H1 (cell line): ENCODE measurements around the gene SNX24. TPM values are rescaled to one million over a fixed set of nuclear protein-coding genes. Genes with fewer than 3 reads are reported as not detected.

Experiments
- CBX5 ChIP-seq: fragments of 300-800, 300-1000 bp; sonication (generic); IDR thresholded peaks from 2 replicates; pipeline ENCODE4 v1.7.1; 2016; ENCODE audit warnings: antibody characterized with exemption, low read length, low read depth
- HDAC2 ChIP-seq, 2 experiments: fragments of 300-600 bp in 1 of 2; sonication (generic) in 1 of 2; IDR thresholded peaks; 2 replicates each; pipeline ENCODE4 v1.6.1; 2011 to 2012; ENCODE audit warnings: low read depth in 2 of 2, low read length in 2 of 2, mild to moderate bottlenecking in 2 of 2, moderate library complexity in 2 of 2, borderline replicate concordance in 1 of 2, inconsistent platforms in 1 of 2
- KDM1A ChIP-seq: fragments of 200-600, 300-600 bp; sonication (generic); IDR thresholded peaks from 2 replicates; pipeline ENCODE4 v1.7.1; 2016; ENCODE audit warnings: mild to moderate bottlenecking, low read length, borderline replicate concordance
- KDM4A ChIP-seq: IDR thresholded peaks from one replicate; pipeline ENCODE4 v1.7.1; 2012; ENCODE audit warnings: low read depth, mild to moderate bottlenecking, moderate library complexity, low read length, inconsistent platforms; ENCODE audit not compliant: severe bottlenecking
- SIN3A ChIP-seq, 2 experiments: IDR thresholded peaks in 1 of 2; conservative IDR thresholded peaks in 1 of 2; 2 replicates each; pipeline ENCODE4 v1.6.1; 2011 to 2012; ENCODE audit warnings: low read length in 2 of 2, improper control_type of control experiment in 1 of 2, low read depth in 1 of 2, mild to moderate bottlenecking in 1 of 2
- TAF7 ChIP-seq: optimal IDR thresholded peaks from 2 replicates; pipeline ENCODE3; 2011; ENCODE audit warnings: low read depth, mild to moderate bottlenecking, inconsistent platforms, low read length, moderate library complexity, borderline replicate concordance
- YY1 ChIP-seq: IDR thresholded peaks from 2 replicates; pipeline ENCODE4 v1.6.1; 2011; ENCODE audit warnings: low read depth, mild to moderate bottlenecking, low read length
- polyA plus RNA-seq, 7 experiments: library from polyadenylated mRNA; depleted of rRNA in 3 of 7; stranded (reverse) in 5 of 7; unstranded in 2 of 7; fragments of >200 nt in 5 of 7; fragments of 200-250 nt in 2 of 7; gene quantifications; 1 replicate in 5 of 7; 2 replicates in 1 of 7; 4 replicates in 1 of 7; pipeline versions ENCODE4 v1.2.1 to v1.2.3, GENCODE V29; 2011 to 2013; ENCODE audit warnings: missing spikeins in 2 of 7, mixed read lengths in 2 of 7
- total RNA-seq: library from RNA; stranded (reverse); fragmentation: NEBNext Ultra II Directional; extraction: Animal tissue kit (Norgen Biotek cat#: 25700); gene quantifications from 2 replicates; pipeline ENCODE4 v1.2.1, GENCODE V29; 2021

The SNX24 gene
- total and polyA plus RNA-seq, 2 of the 8 experiments (the other 6 are each of a cell fraction or from before 2014, with no cell fraction given) = 7.3 to 14.3 TPM

DNA sequence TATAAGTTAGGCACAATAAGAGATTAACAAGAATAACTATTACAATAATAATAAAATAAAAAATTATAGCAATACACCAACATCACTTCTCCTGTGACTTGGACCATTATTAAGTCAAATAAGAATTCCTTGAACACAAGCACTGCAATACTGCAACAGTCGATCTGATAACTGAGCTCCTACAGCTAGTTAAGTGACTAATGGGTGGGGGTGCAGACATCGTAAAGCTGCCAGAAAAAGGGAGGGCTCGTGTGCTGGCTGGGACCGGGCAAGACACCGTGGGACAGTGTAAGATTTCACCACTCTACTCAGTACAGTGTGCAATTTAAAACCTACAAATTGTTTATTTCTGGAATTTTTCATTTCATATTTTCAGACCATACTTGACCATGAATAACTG is 78.8 kb downstream of the SNX24 start (continued):
- no peak for TF ChIP-seq SIN3A (conservative IDR thresholded peaks at IDR 0.05 in 1 of 2, IDR thresholded peaks at IDR 0.05 in 1 of 2; ENCODE audit: low read depth in 1 of 2, low read length in 2 of 2)
- TF ChIP-seq KDM4A = no peak
- no peak for TF ChIP-seq KDM1A
- TF ChIP-seq CBX5 = no peak
- TF ChIP-seq TAF7 = no peak
- TF ChIP-seq HDAC2 (IDR thresholded peaks at IDR 0.05; ENCODE audit: borderline replicate concordance in 1 of 2, low read depth in 2 of 2, low read length in 2 of 2) = no peak
- no peak for TF ChIP-seq YY1
